ENCODE data around the gene FMO4. TPM values are rescaled to one million over a fixed set of nuclear protein-coding genes. Genes with fewer than 3 reads are reported as not detected.

FMO4 gene
- total RNA-seq, 1 experiment from 2014 or later, result 0.98 TPM

DNA sequence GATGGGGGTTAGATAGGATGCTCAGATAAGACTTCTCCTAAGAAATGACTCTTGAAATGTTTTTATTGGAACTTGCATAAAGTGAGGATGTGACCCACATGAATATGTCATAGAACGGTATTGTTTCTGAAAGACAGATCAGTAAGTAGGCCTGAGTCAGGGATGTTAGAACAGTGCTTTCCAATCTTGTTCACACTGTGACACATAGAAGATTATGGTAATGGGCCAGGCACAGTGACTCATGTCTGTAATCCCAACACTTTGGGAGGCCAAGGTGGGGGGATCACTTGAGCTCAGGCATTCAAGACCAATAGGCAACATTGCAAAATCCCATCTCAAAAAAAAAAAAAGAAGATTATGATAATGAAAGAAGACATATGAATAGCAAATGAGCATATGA is 32.9 kb downstream of the FMO4 start:
- BruUV-seq (replicated peaks), result no TSS peak
- H3K9me2 ChIP-seq (replicated peaks; ENCODE audit: low read length), result no peaks in the 10 kb centered on the region
- H3K79me2 ChIP-seq (ENCODE audit: low read length), result no peaks in the 10 kb centered on the region
- intact Hi-C loops (cut with micrococcal nuclease), result no loop called here
- H3F3A ChIP-seq (ENCODE audit: low read length, unreplicated experiment), result no peaks in the 10 kb centered on the region
- H3K4me3 ChIP-seq (ENCODE audit: low read length), result no peak overlapping the region
- no peaks in the 10 kb centered on the region for H3K4me1 ChIP-seq (ENCODE audit: insufficient read depth, low read length)
- H3K4me2 ChIP-seq (ENCODE audit: low read length), result no peak overlapping the region
- H3K27me3 ChIP-seq (ENCODE audit: low read length), result no peaks in the 10 kb centered on the region
- TF ChIP-seq, protein P1, sequence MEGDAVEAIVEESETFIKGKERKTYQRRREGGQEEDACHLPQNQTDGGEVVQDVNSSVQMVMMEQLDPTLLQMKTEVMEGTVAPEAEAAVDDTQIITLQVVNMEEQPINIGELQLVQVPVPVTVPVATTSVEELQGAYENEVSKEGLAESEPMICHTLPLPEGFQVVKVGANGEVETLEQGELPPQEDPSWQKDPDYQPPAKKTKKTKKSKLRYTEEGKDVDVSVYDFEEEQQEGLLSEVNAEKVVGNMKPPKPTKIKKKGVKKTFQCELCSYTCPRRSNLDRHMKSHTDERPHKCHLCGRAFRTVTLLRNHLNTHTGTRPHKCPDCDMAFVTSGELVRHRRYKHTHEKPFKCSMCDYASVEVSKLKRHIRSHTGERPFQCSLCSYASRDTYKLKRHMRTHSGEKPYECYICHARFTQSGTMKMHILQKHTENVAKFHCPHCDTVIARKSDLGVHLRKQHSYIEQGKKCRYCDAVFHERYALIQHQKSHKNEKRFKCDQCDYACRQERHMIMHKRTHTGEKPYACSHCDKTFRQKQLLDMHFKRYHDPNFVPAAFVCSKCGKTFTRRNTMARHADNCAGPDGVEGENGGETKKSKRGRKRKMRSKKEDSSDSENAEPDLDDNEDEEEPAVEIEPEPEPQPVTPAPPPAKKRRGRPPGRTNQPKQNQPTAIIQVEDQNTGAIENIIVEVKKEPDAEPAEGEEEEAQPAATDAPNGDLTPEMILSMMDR (conservative IDR thresholded peaks at IDR 0.05; ENCODE audit: low read depth, low read length), result no peak
- no peak for TF ChIP-seq EZH2phosphoT487 (IDR thresholded peaks at IDR 0.05; ENCODE audit: borderline replicate concordance, low read length)
- TF ChIP-seq EZH2 (IDR thresholded peaks at IDR 0.05; ENCODE audit: low read length, unreplicated experiment), result no peak
- POLR2A ChIA-PET (ENCODE audit: unreplicated experiment), result no interaction called here
- no peaks in the 10 kb centered on the region for H3K9me3 ChIP-seq (ENCODE audit: low read length)
- ATAC-seq (no peak), DNase-seq (peak; percentile 33)
- no peaks in the 10 kb centered on the region for H4K20me1 ChIP-seq (ENCODE audit: low read length)
- no peak overlapping the region for H3K27ac ChIP-seq (ENCODE audit: low read length)
- no peak overlapping the region for H3K9ac ChIP-seq (ENCODE audit: low read length)
- no peaks in the 10 kb centered on the region for H3K36me3 ChIP-seq (ENCODE audit: low read depth, low read length)
- CTCF ChIA-PET, result no interaction called here
- no peak overlapping the region for H2AFZ ChIP-seq (ENCODE audit: low read length)

DNA sequence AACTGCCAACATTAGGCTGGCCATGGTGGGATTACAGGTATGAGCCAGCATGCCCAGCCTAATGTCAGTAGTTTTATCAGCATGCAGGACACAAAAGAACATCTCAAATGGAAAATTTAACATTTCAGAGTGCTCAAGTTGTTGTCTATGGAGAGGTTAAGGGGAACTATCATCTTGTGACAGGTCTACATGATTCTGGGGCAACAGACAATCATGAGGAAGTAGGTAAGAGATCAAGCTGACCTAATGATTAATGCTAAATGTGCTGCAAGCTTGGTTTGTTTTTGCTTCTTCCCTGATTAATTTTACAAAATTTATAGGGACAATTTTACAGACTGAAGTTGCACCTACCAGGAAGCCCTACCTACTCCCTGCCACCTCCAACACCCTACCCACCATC is 36.6 kb downstream of the FMO4 start:
- no peak for DNase-seq
- Histone ChIP-seq H3K27me3 (ENCODE audit: low read length) (no peaks in the 10 kb centered on the region), H3K9me3 (ENCODE audit: low read length) (no peaks in the 10 kb centered on the region), H3K79me2 (ENCODE audit: low read length) (no peaks in the 10 kb centered on the region), H3K4me2 (ENCODE audit: low read length) (no peak overlapping the region), H4K20me1 (ENCODE audit: low read length) (no peaks in the 10 kb centered on the region), H3K9me2 (replicated peaks; ENCODE audit: low read length) (no peaks in the 10 kb centered on the region), H2AFZ (ENCODE audit: low read length) (no peak overlapping the region), H3K9ac (ENCODE audit: low read length) (no peak overlapping the region), H3F3A (ENCODE audit: low read length, unreplicated experiment) (no peaks in the 10 kb centered on the region), H3K36me3 (ENCODE audit: low read depth, low read length) (no peaks in the 10 kb centered on the region), H3K4me1 (ENCODE audit: insufficient read depth, low read length) (no peaks in the 10 kb centered on the region), H3K27ac (ENCODE audit: low read length) (no peak overlapping the region), H3K4me3 (ENCODE audit: low read length) (no peak overlapping the region)
- ChIA-PET POLR2A (ENCODE audit: unreplicated experiment) (no interaction called here), CTCF (no interaction called here)
- ATAC-seq, result no peak
- BruUV-seq (replicated peaks), result no TSS peak
- TF ChIP-seq EZH2phosphoT487 (IDR thresholded peaks at IDR 0.05; ENCODE audit: borderline replicate concordance, low read length) (no peak), EZH2 (IDR thresholded peaks at IDR 0.05; ENCODE audit: low read length, unreplicated experiment) (no peak)
- TF ChIP-seq, protein P1 (conservative IDR thresholded peaks at IDR 0.05; ENCODE audit: low read depth, low read length), result no peak
- intact Hi-C loops (cut with micrococcal nuclease), result no loop called here

DNA sequence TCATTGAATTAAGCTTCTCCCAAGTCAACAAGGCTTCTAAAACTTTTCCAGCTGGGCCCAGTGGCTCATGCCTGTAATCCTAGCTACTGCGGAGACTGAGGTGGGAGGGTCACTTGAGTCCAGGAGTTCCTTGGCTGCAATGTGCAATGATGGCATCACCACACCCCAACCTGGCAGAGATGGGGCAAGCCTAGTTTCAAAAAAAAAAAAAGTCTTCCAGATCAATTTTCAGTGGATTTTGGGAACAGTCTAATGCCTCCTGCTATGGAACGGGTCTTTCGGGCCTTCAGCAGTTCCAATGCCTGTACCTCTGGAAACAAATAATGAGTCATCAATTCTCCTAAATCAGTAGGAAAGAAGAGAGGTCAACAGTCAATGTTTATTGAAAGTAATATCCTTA is 38.0 kb downstream of the FMO4 start:
- intact Hi-C loops (cut with micrococcal nuclease), result no loop called here
- H4K20me1 ChIP-seq (ENCODE audit: low read length), result no peaks in the 10 kb centered on the region

More for the DNA sequence above, 38.0 kb downstream of the FMO4 start:
- Histone ChIP-seq H3K9me2 (replicated peaks; ENCODE audit: low read length) (no peaks in the 10 kb centered on the region), H3K4me3 (ENCODE audit: low read length) (no peak overlapping the region), H3K27ac (ENCODE audit: low read length) (no peak overlapping the region), H3K9ac (ENCODE audit: low read length) (no peak overlapping the region), H3K36me3 (ENCODE audit: low read depth, low read length) (no peaks in the 10 kb centered on the region), H3K27me3 (ENCODE audit: low read length) (no peaks in the 10 kb centered on the region), H3F3A (ENCODE audit: low read length, unreplicated experiment) (no peaks in the 10 kb centered on the region), H3K4me1 (ENCODE audit: insufficient read depth, low read length) (no peaks in the 10 kb centered on the region), H3K79me2 (ENCODE audit: low read length) (no peaks in the 10 kb centered on the region), H3K4me2 (ENCODE audit: low read length) (no peak overlapping the region), H3K9me3 (ENCODE audit: low read length) (no peaks in the 10 kb centered on the region), H2AFZ (ENCODE audit: low read length) (no peak overlapping the region)
- DNase-seq, result no peak
- no peak for ATAC-seq
- ChIA-PET CTCF (no interaction called here), POLR2A (ENCODE audit: unreplicated experiment) (no interaction called here)
- TF ChIP-seq EZH2 (IDR thresholded peaks at IDR 0.05; ENCODE audit: low read length, unreplicated experiment), result no peak
- TF ChIP-seq, protein P1 (conservative IDR thresholded peaks at IDR 0.05; ENCODE audit: low read depth, low read length), result no peak
- TF ChIP-seq EZH2phosphoT487 (IDR thresholded peaks at IDR 0.05; ENCODE audit: borderline replicate concordance, low read length), result no peak
- no TSS peak for BruUV-seq (replicated peaks)
